OCI-LY1 (cell line): ENCODE results near the gene PARD3B.

Source experiments
- H2AFZ ChIP-seq: fragments of 200-600 bp; sonication (generic), shearing (Covaris generic); 2 replicates; pipeline ENCODE4 v1.6.0; 2014; ENCODE audit warnings: antibody characterized with exemption, mild to moderate bottlenecking, low read length
- H3F3A ChIP-seq: fragments of 200-600 bp; sonication (generic), shearing (Covaris generic); 2 replicates; pipeline ENCODE4 v1.6.0; 2014; ENCODE audit warnings: mild to moderate bottlenecking, antibody characterized with exemption, low read length, moderate library complexity; ENCODE audit not compliant: insufficient read depth
- H3K27ac ChIP-seq: fragments of 200-600 bp; sonication (generic); 2 replicates; pipeline ENCODE4 v1.5.1; 2014; ENCODE audit warnings: low read length, mixed run types, mild to moderate bottlenecking, low read depth; ENCODE audit not compliant: poor library complexity, severe bottlenecking
- H3K27me3 ChIP-seq: fragments of 200-600 bp; sonication (generic); 2 replicates; pipeline ENCODE4 v1.6.0; 2014; ENCODE audit warnings: antibody characterized with exemption, mild to moderate bottlenecking, low read length, moderate library complexity; ENCODE audit not compliant: insufficient read depth
- H3K36me3 ChIP-seq: fragments of 200-600 bp; sonication (generic); 2 replicates; pipeline ENCODE4 v1.6.1; 2014; ENCODE audit warnings: mild to moderate bottlenecking, antibody characterized with exemption, low read length, moderate library complexity, mixed read lengths; ENCODE audit not compliant: insufficient read depth
- H3K4me1 ChIP-seq: fragments of 200-600 bp; sonication (generic); 2 replicates; pipeline ENCODE4 v1.5.1; 2014; ENCODE audit warnings: mild to moderate bottlenecking, low read length, moderate library complexity; ENCODE audit not compliant: insufficient read depth, severe bottlenecking
- H3K4me2 ChIP-seq: fragments of 200-600 bp; sonication (generic), shearing (Covaris generic); 2 replicates; pipeline ENCODE4 v1.6.1; 2014; ENCODE audit warnings: low read length
- H3K4me3 ChIP-seq: fragments of 200-600 bp; sonication (generic); 2 replicates; pipeline ENCODE4 v1.5.1; 2014; ENCODE audit warnings: low read length, low read depth, mild to moderate bottlenecking, mixed read lengths; ENCODE audit not compliant: poor library complexity, severe bottlenecking
- H3K79me2 ChIP-seq: fragments of 200-600 bp; shearing (Covaris generic); 2 replicates; pipeline ENCODE4 v1.6.1; 2016; ENCODE audit warnings: mixed run types, low read length, mixed read lengths; ENCODE audit not compliant: insufficient read depth
- H3K9ac ChIP-seq: fragments of 200-600 bp; sonication (generic), shearing (Covaris generic); 2 replicates; pipeline ENCODE4 v1.6.1; 2014; ENCODE audit warnings: mild to moderate bottlenecking, low read length, mixed read lengths
- H3K9me2 ChIP-seq: fragments of 200-600 bp; sonication (generic), shearing (Covaris generic); 2 replicates; pipeline ENCODE4 v1.6.1; 2014; ENCODE audit warnings: low read depth, mild to moderate bottlenecking, low read length, mixed read lengths
- H3K9me3 ChIP-seq: fragments of 200-600 bp; shearing (Covaris generic); 2 replicates; pipeline ENCODE4 v1.6.1; 2014; ENCODE audit warnings: low read length, mixed read lengths
- H4K20me1 ChIP-seq: fragments of 200-600 bp; sonication (generic), shearing (Covaris generic); 2 replicates; pipeline ENCODE4 v1.6.0; 2016; ENCODE audit warnings: mild to moderate bottlenecking, low read length; ENCODE audit not compliant: insufficient read depth
- EZH2 ChIP-seq: fragments of 200-600 bp; sonication (generic), shearing (Covaris generic); IDR thresholded peaks from 2 replicates; pipeline ENCODE4 v1.8.0; 2017; ENCODE audit warnings: borderline replicate concordance, mixed run types, mild to moderate bottlenecking, antibody characterized with exemption, low read length, moderate library complexity, mixed read lengths
- TF ChIP-seq, protein P1 (sequence below): fragments of 200-600 bp; sonication (generic), shearing (Covaris generic); IDR thresholded peaks from 2 replicates; pipeline ENCODE4 v1.5.1; 2017; ENCODE audit warnings: mild to moderate bottlenecking, antibody characterized with exemption, low read length, moderate library complexity, mixed read lengths

PARD3B gene

DNA sequence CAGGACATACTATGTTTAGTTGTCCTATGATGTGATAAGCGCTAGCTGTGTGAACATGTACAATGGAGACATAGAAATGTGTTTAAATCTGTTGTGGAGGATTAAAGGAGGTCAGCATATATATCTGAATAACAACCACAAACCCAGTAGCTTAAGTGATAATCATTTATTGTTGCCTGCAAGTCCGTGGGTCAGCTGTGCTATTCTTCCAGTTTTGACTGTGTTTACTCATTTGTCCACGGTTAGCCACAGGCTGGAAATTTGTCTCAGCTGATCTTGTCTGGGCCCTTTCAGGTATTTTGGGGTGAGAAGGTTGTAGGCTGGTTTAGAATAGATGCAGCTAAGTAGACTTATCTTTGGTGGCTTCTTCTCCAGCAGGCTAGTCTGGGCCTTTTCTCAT lies 110.4 kb downstream of the PARD3B start:
- Histone ChIP-seq H4K20me1 (no peaks in the 10 kb centered on the region), H3K27ac (no peak overlapping the region), H3K9ac (no peak overlapping the region), H3K4me2 (no peak overlapping the region), H3K79me2 (no peaks in the 10 kb centered on the region), H3K9me2 (no peaks in the 10 kb centered on the region), H3K9me3 (no peaks in the 10 kb centered on the region), H3K36me3 (no peaks in the 10 kb centered on the region), H3K4me1 (no peaks in the 10 kb centered on the region), H3K27me3 (no peaks in the 10 kb centered on the region), H2AFZ (no peak overlapping the region), H3K4me3 (no peak overlapping the region), H3F3A (no peaks in the 10 kb centered on the region)
- TF ChIP-seq EZH2 = no peak
- TF ChIP-seq, protein P1, sequence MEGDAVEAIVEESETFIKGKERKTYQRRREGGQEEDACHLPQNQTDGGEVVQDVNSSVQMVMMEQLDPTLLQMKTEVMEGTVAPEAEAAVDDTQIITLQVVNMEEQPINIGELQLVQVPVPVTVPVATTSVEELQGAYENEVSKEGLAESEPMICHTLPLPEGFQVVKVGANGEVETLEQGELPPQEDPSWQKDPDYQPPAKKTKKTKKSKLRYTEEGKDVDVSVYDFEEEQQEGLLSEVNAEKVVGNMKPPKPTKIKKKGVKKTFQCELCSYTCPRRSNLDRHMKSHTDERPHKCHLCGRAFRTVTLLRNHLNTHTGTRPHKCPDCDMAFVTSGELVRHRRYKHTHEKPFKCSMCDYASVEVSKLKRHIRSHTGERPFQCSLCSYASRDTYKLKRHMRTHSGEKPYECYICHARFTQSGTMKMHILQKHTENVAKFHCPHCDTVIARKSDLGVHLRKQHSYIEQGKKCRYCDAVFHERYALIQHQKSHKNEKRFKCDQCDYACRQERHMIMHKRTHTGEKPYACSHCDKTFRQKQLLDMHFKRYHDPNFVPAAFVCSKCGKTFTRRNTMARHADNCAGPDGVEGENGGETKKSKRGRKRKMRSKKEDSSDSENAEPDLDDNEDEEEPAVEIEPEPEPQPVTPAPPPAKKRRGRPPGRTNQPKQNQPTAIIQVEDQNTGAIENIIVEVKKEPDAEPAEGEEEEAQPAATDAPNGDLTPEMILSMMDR = no peak

DNA sequence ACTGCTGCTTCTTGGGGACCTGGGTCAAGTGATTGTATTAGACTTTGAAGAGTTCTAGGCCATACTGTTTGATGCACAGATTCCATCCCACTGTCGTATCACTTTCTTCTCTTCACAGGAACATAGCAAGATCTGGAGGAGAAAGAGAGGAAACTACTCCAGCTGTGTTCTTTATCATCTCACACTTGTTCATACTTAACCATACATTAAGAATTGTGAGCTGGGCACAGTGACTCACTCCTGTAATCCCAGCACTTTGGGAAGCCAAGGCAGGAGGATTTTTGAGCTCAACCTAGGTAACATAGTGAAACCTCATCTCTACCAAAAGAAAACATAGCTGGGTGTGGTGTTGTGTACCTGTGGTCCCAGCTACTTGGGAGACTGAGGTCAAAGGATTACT lies 111.7 kb downstream of the PARD3B start:
- H3K9me2 ChIP-seq = no peaks in the 10 kb centered on the region
- H3K4me2 ChIP-seq = no peak overlapping the region
- no peaks in the 10 kb centered on the region for H3K9me3 ChIP-seq
- H3K4me1 ChIP-seq = no peaks in the 10 kb centered on the region
- H3K27me3 ChIP-seq = no peaks in the 10 kb centered on the region
- no peaks in the 10 kb centered on the region for H3K36me3 ChIP-seq
- H3K9ac ChIP-seq = no peak overlapping the region
- no peak for TF ChIP-seq EZH2
- TF ChIP-seq, protein P1 = no peak
- no peak overlapping the region for H3K27ac ChIP-seq
- H3K79me2 ChIP-seq = no peaks in the 10 kb centered on the region
- no peak overlapping the region for H2AFZ ChIP-seq
- no peaks in the 10 kb centered on the region for H4K20me1 ChIP-seq
- H3F3A ChIP-seq = no peaks in the 10 kb centered on the region
- H3K4me3 ChIP-seq = no peak overlapping the region

DNA sequence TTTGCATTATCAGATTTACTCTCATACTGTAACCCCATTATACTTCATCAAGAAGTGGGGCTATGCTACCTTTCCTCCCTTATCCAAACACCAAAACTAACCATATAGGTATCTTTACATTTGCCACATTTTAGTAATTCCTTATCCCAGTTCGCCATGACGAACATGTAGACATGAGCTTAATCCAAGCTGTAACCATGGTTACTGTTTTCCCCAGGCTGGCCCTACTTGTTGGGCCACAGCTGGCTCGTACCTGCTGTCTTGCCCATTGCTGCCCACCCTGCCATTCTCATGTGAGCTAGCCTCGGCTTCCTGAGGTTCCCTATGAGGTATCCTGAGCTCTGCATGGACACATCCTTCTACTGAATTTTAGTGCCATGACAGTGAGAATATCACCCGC lies 117.7 kb downstream of the PARD3B start:
- no peaks in the 10 kb centered on the region for H3F3A ChIP-seq
- H3K4me1 ChIP-seq = no peaks in the 10 kb centered on the region
- no peak overlapping the region for H3K4me3 ChIP-seq
- no peaks in the 10 kb centered on the region for H3K79me2 ChIP-seq
- H4K20me1 ChIP-seq = no peaks in the 10 kb centered on the region
- H3K27me3 ChIP-seq = no peaks in the 10 kb centered on the region
- no peak for TF ChIP-seq EZH2
- TF ChIP-seq, protein P1 = no peak
- H3K9me2 ChIP-seq = no peaks in the 10 kb centered on the region
- no peak overlapping the region for H3K27ac ChIP-seq
- H2AFZ ChIP-seq = no peak overlapping the region
- H3K9me3 ChIP-seq = no peaks in the 10 kb centered on the region
- H3K4me2 ChIP-seq = no peak overlapping the region
- H3K9ac ChIP-seq = no peak overlapping the region
- no peaks in the 10 kb centered on the region for H3K36me3 ChIP-seq
